Fibroblast of mammary gland (primary cell): ENCODE data around the gene LRRC52.

Source experiments
- DNase-seq: peaks from one replicate; pipeline ENCODE4 v3.0.0-alpha.2; 2010; ENCODE audit warnings: low read depth
- H3K4me3 ChIP-seq: 2 replicates; pipeline ENCODE4 v1.5.1; 2011; ENCODE audit warnings: low read depth, mild to moderate bottlenecking, low read length, moderate library complexity; ENCODE audit not compliant: control insufficient read depth
- CTCF ChIP-seq: conservative IDR thresholded peaks from 2 replicates; pipeline ENCODE4 v1.5.1; 2011; ENCODE audit warnings: low read depth, low read length, inconsistent platforms; ENCODE audit not compliant: control insufficient read depth, insufficient read depth

LRRC52 gene

GRCh38 chr1:165501330-165501969 is 42.4 kb upstream of the LRRC52 start:
- H3K4me3 ChIP-seq = no peak overlapping the region
- no peak for TF ChIP-seq CTCF
- DNase-seq = peak; percentile 8

GRCh38 chr1:165501970-165502348 is 41.8 kb upstream of the LRRC52 start:
- no peak for TF ChIP-seq CTCF
- no peak overlapping the region for H3K4me3 ChIP-seq
- DNase-seq = peak; percentile 32

GRCh38 chr1:165507570-165507969 is 36.2 kb upstream of the LRRC52 start:
- H3K4me3 ChIP-seq = no peak overlapping the region
- DNase-seq = no peak
- TF ChIP-seq CTCF = no peak

GRCh38 chr1:165508291-165508690 is 35.5 kb upstream of the LRRC52 start:
- no peak for TF ChIP-seq CTCF
- DNase-seq = no peak
- no peak overlapping the region for H3K4me3 ChIP-seq

- TF ChIP-seq CTCF = no peak
- no peak for DNase-seq
- H3K4me3 ChIP-seq = no peak overlapping the region
Measured at GRCh38 chr1:165512816-165513215, 31.0 kb upstream of the LRRC52 start.

GRCh38 chr1:165516469-165516868 is 27.3 kb upstream of the LRRC52 start:
- DNase-seq = no peak
- no peak for TF ChIP-seq CTCF
- no peak overlapping the region for H3K4me3 ChIP-seq

GRCh38 chr1:165520646-165521045 is 23.2 kb upstream of the LRRC52 start:
- DNase-seq = no peak
- no peak overlapping the region for H3K4me3 ChIP-seq
- TF ChIP-seq CTCF = no peak
